Esophagus squamous epithelium (tissue), 4 donors: ENCODE measurements around the gene ITGA8.

Source experiments
- POLR2A ChIP-seq, 4 donors: fragments of 450-650 bp; IDR thresholded peaks; one replicate each; pipeline ENCODE4 v1.6.1; 2017; ENCODE audit warnings: antibody characterized with exemption in 4 of 4, mild to moderate bottlenecking in 4 of 4, moderate library complexity in 3 of 4
- TF ChIP-seq, protein P1 (sequence below), 6 experiments: fragments of 450-650 bp in 4 of 6; fragments of 200-600 bp in 2 of 6; sonication (generic) in 2 of 6; IDR thresholded peaks; one replicate each; pipeline ENCODE4 v1.5.1; 2016 to 2019; ENCODE audit warnings: antibody characterized with exemption in 6 of 6, mild to moderate bottlenecking in 4 of 6, moderate library complexity in 4 of 6

DNA sequence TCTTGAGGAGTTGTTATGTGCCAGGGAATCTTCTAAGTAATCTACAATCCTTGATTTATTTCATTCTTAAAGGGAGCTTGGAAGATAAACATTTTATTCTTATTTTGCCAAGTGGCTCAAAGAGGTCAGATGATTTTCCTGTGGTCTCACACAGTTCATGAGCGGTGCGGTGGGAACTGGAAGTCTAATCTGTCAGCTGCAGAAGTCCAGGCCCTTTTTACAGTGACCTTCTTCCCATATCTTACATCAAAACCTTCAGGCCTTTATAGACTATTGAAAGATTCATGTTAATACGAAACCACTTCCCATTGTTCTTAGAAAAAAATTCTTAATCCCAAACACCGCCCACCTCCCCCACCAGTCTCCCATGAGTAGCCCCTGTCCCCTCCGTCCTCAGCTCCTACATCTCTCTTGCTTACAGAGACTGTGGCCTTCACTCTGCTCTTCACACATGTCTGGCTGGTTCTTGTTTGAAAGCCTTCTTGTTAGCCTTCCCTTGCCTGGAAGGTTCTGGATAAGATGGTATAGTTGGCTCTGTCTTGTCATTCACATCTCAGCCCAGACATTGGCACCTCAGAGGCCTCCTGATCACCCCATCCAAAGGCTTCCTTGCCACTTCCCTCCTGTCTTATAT lies 61.5 kb downstream of the ITGA8 start:
- TF ChIP-seq, protein P1, sequence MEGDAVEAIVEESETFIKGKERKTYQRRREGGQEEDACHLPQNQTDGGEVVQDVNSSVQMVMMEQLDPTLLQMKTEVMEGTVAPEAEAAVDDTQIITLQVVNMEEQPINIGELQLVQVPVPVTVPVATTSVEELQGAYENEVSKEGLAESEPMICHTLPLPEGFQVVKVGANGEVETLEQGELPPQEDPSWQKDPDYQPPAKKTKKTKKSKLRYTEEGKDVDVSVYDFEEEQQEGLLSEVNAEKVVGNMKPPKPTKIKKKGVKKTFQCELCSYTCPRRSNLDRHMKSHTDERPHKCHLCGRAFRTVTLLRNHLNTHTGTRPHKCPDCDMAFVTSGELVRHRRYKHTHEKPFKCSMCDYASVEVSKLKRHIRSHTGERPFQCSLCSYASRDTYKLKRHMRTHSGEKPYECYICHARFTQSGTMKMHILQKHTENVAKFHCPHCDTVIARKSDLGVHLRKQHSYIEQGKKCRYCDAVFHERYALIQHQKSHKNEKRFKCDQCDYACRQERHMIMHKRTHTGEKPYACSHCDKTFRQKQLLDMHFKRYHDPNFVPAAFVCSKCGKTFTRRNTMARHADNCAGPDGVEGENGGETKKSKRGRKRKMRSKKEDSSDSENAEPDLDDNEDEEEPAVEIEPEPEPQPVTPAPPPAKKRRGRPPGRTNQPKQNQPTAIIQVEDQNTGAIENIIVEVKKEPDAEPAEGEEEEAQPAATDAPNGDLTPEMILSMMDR (IDR thresholded peaks at IDR 0.05): no peak
- TF ChIP-seq POLR2A (IDR thresholded peaks at IDR 0.05): no peak
